GM21367 (cell line): Measurements from ENCODE around the gene XYLT1.
"Not testable (repeated sequence)": the region's sequence is repeated elsewhere in the genome, so short reads cannot be mapped to it uniquely, and the experiment has no call there.

Experiments
- ATAC-seq: cut with Tn5 transposase; IDR thresholded peaks from one replicate; pipeline ENCODE4 v1.9.1; 2021; ENCODE audit not compliant: unreplicated experiment

The XYLT1 gene, protein sequence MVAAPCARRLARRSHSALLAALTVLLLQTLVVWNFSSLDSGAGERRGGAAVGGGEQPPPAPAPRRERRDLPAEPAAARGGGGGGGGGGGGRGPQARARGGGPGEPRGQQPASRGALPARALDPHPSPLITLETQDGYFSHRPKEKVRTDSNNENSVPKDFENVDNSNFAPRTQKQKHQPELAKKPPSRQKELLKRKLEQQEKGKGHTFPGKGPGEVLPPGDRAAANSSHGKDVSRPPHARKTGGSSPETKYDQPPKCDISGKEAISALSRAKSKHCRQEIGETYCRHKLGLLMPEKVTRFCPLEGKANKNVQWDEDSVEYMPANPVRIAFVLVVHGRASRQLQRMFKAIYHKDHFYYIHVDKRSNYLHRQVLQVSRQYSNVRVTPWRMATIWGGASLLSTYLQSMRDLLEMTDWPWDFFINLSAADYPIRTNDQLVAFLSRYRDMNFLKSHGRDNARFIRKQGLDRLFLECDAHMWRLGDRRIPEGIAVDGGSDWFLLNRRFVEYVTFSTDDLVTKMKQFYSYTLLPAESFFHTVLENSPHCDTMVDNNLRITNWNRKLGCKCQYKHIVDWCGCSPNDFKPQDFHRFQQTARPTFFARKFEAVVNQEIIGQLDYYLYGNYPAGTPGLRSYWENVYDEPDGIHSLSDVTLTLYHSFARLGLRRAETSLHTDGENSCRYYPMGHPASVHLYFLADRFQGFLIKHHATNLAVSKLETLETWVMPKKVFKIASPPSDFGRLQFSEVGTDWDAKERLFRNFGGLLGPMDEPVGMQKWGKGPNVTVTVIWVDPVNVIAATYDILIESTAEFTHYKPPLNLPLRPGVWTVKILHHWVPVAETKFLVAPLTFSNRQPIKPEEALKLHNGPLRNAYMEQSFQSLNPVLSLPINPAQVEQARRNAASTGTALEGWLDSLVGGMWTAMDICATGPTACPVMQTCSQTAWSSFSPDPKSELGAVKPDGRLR

DNA sequence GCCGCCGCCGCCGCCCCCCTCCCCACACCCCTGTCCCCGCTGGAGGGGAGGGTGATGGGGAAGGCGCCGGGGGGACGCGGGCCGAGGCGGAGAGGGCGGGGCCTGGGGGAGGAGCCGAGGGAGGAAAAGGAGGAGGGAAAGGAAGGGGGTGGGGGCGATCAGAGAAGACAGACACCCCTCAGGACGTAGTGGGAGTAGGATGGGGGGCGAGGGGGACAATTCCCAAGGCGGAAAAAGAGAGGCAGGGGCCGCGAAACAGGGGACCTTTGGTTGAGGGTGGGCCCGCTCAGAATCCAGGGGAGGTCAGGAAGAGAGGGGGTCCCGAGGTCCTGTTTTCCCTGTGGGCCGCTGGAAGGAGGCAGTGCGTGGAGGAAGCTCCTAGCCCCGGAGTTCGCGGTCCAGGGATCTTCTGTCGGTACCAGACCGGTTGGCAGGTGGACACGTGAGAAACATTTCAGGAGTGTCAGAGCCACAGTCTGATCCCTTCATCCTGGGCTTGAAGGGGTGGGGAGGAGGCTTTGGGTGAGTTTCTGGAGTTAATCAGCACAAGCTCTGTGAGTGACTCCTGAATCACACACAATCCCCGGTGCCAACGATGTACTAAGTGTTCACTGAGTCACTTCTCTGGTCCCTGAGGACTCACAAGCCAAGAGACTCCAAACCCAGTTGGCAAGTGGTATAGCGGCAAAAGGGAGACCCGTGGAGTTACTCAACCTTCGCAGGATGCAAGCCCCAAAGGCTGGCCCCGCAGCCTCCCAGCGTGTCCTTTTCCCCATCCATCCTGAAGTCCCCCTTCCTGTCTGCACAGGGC is at the start of gene XYLT1:
Gene XYLT1 (minus strand): TSS at position 53 of the 811 bp plus-strand sequence. CDS start 164 bp downstream, outside the sequence.
- no peak for ATAC-seq

DNA sequence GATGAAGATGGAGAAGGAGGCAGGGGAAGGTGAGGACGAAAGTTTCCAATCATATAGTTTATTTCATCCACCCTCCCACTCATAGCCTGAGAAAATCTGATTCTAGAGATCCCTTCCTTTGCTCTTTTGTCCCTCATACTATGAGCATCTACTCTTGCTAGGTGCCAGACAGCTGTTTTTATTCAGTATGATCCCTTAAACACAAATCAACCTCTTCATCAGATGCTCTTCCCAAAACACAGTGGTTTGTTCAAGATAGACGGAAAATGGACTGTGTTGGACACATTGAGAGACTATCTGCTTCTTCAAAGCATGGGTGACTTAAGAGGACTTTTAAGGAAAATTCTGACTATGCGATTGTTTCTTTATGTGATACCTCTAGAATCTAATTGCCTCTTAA is 49.4 kb upstream of the XYLT1 start:
- no peak for ATAC-seq

DNA sequence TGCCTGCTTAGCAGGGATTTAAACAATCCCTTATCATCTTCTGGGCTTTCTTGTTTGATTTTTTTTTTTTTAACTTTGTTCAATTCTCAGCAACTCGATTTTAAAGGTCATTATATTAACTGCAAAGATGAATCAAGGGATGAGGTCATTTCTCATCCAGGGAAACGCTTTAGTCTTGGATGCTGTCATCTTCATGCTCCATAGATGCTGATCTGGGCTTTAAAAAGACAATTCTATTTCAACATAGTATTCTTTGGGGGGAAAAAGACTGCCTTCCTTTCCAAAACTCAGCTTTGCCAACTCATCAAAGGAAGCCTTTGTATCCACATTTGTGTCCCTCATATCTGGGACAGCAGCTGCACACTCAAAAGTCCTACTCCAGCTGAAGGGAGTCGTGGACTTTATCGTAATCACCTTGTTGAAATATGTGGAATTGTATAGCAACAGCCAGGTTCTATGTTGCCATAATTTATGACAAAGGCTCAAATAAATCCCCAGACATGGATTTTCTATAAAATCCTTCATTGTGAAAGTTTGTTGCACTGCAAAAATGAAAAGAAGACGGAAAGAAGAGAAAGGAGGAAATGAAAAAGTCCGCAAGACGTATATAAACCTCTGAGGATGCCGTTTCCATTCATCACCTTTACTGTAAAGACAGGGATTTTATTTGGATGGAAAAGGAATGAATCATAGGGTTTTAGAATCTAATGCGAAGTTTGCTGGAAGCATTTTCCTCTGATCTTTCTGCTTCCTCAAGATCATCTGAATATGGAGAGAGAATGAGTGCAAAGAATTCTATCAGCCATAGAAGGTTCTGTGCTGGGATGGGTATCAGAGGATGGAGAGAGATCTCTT is 48.6 kb upstream of the XYLT1 start:
- no peak for ATAC-seq

DNA sequence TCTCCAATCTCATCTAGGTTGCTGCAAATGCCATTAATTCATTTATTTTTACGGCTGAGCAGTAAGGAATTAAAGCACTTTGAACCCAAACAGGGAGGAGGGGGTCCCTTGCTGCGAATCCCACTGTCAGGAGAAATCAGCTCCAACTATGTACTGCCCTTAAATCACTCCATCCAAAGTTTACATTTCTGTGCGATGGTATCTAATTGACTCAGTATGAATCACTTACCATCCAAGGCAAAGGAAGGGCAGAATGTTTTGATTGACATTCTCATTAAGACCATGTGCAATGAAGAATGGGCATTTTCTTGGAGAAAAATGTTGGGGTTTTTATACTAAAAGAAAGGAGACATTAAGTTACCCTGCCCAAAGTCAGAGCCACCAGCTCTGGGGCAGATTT is 47.7 kb upstream of the XYLT1 start:
- ATAC-seq, result no peak

DNA sequence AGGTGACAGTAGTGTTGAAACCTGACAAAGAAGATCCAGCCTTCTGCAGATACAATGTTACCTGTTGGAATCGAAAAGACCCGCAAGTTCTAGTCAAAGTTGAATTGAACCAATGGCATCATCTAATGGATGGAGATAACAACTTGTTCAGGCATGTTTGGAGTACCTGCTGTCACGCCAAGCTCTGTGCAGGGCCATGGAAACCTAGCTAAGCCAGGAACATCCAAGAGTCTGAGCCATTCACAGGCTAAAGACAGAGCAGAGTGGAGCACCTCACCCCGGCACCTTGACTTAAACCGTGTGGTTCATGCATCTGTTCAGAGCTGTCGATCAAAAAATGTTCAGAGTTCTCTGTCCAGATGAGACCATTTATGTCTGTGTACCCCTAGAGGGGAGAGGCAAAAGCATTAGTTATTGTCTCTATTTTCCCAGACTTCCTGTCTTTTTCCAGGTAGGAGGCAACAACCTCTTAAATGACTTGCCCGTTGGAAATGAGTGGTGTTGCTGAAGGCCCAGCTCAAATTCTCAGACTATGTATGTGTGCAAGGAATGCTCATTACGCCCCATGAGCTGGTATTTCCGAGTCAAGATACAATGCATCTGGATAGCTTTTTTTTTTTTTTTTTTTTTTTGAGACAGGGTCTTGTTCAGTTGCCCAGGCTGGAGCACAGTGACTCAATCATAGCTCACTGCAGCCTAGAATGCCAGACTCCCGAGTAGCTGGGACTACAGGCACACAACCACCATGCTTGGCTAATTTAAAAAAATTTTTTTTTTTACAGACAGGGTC is 44.9 kb upstream of the XYLT1 start:
- no peak for ATAC-seq

DNA sequence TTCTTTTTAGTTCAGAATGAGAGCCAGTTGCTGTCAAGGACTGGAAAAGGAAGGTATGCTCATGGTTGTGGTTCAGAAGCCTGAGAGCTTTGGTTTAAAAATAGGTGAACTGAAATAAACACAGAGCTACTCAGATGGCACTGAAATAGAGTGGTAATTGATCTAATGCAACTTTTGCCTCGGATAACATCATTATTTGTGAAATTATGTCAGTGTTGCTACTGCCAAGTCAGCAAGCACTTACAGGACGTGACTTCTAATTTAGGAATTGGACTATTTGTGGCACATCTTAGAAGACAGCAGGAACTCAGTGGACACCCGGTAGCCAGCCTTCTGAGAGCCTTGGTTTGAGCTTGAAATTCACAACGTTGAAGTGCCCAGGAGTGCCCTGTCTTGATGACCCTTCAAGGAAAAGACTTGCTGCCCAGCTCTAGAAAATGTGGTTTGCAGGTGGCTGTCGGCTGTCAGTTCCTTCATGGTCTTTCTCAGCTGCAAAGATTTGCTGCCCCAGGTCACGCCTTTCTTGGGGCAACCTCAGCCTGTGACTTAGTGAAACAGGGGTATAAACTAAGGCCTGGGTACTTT is 42.0 kb upstream of the XYLT1 start:
- ATAC-seq, result no peak

DNA sequence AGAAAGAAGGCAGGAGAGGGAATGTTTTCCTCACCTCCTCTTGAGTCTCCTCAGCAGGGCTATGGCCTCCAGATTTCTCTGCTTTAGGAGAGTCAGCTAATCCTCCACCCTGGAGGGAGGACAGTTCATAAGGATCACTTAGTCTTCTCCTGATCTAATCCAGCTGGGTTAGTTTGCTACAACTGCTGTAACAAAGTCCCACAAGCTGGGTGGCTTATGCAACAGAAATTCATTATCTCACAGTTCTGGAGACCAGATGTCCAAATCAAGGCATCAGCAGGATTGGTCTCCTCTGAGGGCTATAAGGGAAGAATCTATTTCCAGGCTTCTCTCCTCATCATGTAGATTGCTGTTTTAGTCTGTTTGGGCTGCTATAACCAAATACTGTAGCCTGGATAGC is 40.6 kb upstream of the XYLT1 start:
- no peak for ATAC-seq

DNA sequence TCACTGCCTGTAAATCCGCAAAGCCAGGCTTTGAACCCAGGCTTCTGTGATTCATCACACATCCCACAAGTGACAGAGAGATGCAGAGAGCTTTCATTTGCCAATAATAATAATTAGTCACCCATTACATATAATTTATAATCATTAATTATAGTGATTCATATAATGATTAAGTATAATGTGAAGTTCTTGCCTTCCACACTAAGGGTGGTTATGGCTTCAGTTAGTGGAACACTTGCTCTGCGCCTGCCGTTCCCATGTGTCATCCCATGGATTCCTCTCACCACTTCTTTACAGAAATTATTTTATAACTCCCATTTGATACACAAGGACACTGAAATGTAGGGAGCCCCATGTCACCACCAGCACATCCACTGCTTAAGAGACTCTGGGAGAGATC is 39.8 kb upstream of the XYLT1 start:
- ATAC-seq, result no peak

DNA sequence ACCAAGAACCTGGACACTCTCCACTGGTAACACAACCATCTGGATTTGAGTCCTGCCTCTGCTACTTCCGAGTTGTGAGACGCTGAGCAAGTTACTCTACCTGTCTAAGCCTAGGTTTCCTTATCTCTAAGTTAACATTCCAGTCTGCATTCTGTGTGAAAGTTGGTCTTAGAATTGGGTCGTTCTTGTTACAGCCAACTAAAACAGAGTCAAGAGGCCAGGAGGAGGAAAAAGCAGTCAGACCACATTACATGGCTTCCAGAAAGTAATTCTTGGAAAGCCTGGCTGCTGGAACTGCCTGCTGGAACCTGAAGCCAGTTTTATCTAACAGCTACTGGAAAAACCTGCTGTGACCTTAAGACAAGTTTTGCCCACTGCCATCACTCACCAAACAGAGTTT is 38.4 kb upstream of the XYLT1 start:
- no peak for ATAC-seq

DNA sequence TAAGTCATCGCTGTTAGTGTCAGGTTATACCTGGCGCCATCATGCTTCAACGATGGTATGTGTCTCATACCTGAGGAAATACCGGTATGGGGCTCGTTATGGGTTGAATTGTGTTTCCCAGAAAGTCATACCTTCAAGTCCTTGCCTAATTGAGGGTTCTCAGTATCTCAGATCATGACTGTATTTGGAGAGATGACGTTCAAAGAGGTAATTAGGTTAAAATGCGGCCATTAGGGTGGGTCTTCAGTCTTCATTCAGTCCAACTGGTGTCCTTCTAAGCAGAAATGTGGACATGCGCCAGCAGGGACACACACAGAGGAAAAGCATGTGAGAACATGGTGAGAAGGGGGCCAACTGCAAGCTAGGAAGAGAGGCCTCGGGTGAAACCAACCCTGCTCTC is 37.5 kb upstream of the XYLT1 start:
- no peak for ATAC-seq

DNA sequence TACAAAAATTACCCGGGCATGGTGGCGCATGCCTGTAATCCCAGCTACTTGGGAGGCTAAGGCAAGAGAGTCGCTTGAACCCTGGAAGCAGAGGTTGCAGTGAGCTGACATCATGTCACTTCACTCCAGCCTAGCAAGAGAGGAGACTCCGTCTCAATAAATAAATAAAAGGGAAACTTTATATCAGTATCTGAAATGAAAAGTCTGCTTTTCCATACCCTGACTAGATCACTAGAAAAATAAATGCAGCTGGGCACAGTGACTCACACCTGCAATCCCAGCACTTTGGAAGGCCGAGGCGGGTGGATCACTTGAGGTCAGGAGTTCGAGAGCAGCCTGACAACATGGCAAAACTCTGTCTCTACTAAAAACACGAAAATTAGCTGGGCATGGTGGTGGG is 36.8 kb upstream of the XYLT1 start:
- ATAC-seq, result not testable (repeated sequence)

DNA sequence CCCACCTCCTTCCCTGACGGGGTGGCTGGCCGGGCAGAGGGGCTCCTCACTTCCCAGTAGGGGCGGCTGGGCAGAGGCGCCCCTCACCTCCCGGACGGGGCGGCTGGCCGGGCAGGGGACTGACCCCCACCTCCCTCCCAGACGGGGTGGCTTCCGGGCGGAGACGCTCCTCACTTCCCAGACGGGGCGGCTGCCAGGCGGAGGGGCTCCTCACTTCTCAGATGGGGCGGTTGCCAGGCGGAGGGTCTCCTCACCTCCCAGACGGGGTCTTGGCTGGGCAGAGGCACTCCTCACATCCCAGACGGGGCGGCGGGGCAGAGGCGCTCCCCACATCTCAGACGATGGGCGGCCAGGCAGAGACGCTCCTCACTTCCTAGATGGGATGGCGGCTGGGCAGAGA is 35.1 kb upstream of the XYLT1 start:
- ATAC-seq, result not testable (repeated sequence)

DNA sequence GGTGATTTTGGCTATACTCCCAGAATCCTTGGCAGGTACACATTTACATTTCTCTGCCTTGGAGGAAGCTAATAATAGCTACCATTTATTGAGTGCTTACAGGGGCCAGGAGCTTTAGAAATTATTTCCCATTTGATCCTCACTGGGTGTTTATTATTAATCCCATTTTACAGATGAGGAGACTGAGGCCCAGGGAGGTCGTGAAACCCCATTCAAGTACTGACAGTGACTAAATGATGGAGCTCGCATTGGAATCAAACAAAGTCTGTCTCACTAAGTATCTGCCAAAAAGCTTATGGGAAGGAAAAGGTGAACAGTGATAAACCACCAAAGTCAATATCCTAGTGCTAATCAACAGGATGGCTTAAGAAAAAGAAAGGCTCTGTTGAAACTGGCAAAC is 33.3 kb upstream of the XYLT1 start:
- ATAC-seq, result no peak

DNA sequence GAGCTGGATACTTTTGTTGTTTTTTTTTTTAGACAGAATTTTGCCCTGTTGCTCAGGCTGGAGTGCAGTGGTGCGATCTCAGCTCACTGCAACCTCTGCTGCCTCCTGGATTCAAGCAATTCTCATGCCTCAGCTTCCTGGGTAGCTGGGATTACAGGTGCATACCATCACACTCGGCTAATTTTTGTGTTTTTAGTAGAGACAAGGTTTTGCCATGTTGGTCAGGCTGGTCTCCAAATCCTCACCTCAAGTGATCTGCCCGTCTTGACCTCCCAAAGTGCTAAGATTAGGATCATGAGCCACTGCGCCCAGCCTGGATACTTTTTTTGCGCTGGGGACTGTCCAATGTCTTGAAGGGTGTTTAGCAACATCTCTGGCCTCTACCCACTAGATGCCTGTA is 32.6 kb upstream of the XYLT1 start:
- no peak for ATAC-seq

DNA sequence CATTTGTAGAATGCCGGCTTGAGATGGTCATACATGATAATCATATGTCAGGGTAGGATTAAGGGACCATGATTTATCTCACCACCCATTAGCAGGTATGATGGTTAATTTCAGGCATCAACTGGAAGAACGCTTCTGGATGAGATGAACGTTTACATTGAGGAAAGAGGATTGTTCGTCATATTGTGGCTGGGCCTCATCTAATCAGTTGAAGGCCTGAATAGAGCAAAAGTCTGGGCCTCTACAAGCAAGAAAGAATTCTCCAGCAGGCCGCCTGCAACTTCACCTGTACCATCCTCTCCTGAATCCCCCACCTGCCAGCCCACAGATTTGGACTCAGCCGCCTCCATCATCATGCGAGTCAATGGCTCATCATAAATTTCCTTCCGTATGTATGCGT is 30.6 kb upstream of the XYLT1 start:
- no peak for ATAC-seq

DNA sequence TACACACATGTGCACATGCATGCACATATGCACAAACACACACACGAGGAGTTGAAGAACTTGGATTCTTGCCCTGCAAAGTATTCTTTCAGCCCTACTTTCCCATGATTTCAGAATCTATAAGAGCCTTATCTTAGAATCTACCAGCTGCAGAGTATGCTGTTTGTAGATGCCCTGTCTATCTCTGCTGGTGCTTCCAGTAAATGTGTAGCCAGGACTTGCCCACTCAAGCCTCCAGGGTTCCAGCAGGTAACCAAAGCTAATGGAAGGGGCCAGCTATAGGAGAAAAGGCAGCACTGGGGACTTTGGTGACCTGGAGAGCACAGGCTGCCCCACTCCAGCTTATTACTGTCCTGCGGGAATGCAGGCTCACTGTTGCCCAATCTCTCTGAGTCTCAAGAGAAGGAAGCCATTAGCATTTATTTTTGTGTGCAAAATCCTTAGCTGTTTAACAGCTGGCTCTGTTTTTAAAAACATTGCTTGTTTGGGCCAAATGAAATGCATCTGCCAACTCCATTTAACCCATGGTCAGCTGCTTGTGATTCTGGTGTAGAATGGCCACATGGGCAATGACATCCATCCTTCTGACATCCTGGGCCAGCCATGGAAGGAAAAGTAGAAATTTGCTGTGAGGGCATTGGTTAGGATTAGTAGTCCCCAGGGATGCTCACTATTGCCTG is 28.6 kb upstream of the XYLT1 start:
- ATAC-seq, result no peak

DNA sequence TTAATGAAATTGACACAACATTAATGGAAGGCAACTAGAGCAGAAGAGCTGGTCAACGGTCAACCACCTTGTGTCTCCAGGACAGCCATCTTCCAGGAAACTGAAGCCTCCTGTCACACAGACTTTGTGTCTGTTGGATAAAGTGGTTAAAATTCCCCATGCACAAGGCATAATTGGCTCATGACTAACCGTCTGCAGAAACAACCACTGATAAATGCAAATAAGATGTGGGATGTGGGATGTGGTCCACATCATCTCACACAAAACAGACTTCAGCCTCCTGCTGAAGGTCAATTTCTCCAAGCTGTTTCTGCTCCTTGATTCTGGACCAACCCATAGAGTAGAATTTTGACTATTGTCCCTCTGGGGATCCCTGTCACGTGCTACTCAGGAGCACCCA is 26.9 kb upstream of the XYLT1 start:
- ATAC-seq, result no peak

DNA sequence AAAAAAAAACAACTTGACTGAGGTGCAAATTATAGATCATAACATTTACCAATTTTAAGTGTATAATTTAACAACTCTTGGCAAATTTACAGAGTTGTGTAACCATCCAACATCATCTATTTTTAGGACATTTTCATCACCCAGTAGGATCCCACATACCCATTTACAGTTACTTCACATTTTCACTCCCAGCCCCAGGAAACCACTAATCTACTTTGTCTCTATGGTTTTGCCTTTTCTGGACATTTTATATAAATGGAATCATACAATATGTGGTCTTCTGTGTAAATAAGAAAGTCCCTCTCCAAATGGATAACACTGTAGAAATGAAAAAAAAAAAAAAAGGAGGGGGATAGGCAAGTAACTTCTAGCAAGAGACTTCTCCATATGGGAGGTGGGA is 26.1 kb upstream of the XYLT1 start:
- ATAC-seq, result no peak

DNA sequence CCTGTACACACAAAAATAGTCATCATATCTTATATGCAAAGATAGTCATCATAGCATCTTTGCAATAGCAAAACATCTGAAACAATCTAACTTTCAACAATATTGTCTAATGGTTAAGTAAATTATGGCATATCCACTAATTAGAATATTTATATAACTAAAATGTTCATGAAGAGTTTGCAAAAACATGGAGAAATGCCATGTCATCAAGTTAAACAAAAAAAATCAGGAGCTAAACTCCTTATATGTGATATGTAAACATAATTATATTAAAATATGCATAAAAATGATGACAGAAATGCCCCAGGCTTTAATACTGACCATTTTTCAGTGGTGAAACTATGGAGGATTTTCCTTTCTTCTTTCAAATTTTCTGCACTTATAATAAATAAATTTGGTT is 22.3 kb upstream of the XYLT1 start:
- no peak for ATAC-seq
